ENCODE data around the gene NCOR2. TPM values are rescaled to one million over a fixed set of nuclear protein-coding genes. Genes with fewer than 3 reads are reported as not detected.

The NCOR2 gene
- total RNA-seq, 4 donors from 2014 or later, result 105 to 330 (median 148) TPM

- no peak for TF ChIP-seq POLR2A (IDR thresholded peaks at IDR 0.05)
- no peak for TF ChIP-seq CTCF (IDR thresholded peaks at IDR 0.05)
Observed at GRCh38 chr12:124534776-124535740, 32.4 kb downstream of the NCOR2 start.

DNA sequence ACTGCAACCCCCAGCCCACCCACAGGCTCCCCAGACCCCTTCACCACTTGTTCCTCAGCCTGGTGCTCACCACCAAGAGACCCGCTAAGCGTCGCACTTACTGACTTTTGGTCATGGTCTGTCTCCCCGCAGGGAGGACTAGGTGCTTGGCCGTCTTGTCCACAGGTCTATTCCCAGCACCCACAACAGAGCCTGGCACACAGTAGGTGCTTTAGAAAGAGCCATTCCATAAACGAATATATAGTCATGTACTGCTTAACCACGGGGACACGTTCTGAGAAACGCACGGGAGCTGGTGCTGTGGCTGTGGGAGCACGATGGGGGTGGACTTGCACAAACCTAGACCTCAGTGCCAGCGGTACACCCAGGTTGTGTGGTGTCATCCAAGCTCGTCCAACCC, 34.0 kb downstream of the NCOR2 start:
- TF ChIP-seq POLR2A (IDR thresholded peaks at IDR 0.05) (no peak), CTCF (IDR thresholded peaks at IDR 0.05) (no peak)
- H3K27me3 ChIP-seq, result no peaks in the 10 kb centered on the region
- H3K4me3 ChIP-seq, result no peak overlapping the region
- peaks cover 0 to 5% (median 0%) of the 10 kb centered on the region in 3 donors for H3K36me3 ChIP-seq
- H3K27ac ChIP-seq, result no peak overlapping the region
- no peak for DNase-seq
- peaks cover 0 to 20% (median 2%) of the 10 kb centered on the region in 4 donors for H3K4me1 ChIP-seq
- no peaks in the 10 kb centered on the region for H3K9me3 ChIP-seq

More at GRCh38 chr12:124534776-124535740, 32.4 kb downstream of the NCOR2 start:
- no peak for DNase-seq
- Histone ChIP-seq H3K36me3 (peaks cover 0 to 5% (median 0%) of the 10 kb centered on the region in 3 donors), H3K4me3 (no peak overlapping the region), H3K27ac (no peak overlapping the region), H3K27me3 (no peaks in the 10 kb centered on the region), H3K4me1 (peaks cover 0 to 36% (median 5%) of the 10 kb centered on the region in 4 donors), H3K9me3 (no peaks in the 10 kb centered on the region)

GRCh38 chr12:124532967-124533366, 34.4 kb downstream of the NCOR2 start:
- TF ChIP-seq CTCF (IDR thresholded peaks at IDR 0.05), result no peak
- TF ChIP-seq POLR2A (IDR thresholded peaks at IDR 0.05), result no peak
- H3K36me3 ChIP-seq, result peaks cover 0 to 5% (median 0%) of the 10 kb centered on the region in 3 donors
- DNase-seq, result no peak
- peaks cover 0 to 15% (median 0%) of the 10 kb centered on the region in 4 donors for H3K4me1 ChIP-seq
- H3K27ac ChIP-seq, result no peak overlapping the region
- H3K9me3 ChIP-seq, result no peaks in the 10 kb centered on the region
- no peaks in the 10 kb centered on the region for H3K27me3 ChIP-seq
- H3K4me3 ChIP-seq, result no peak overlapping the region

DNA sequence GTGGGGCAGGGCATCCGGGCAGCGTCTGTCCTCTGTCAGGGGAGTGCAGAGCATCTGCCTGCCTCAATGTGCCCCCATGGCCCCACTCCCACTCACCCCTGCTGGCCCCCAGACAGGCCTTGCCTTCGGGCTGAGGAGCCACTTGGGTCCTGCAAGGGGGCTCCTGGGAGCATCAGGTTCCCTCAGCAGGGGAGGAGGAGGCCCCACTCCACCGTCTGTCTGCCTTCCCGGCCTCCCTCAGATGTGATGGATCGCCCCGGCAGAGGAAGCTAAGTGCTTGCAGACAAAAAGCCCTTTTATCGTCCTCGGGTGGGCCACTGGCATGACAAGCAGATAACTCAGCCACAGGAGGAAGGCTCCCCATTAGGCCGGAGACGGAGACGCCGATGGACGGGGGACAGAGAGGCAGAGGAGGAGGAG, 35.1 kb downstream of the NCOR2 start:
- H3K9me3 ChIP-seq, result no peaks in the 10 kb centered on the region
- H3K27ac ChIP-seq, result no peak overlapping the region
- DNase-seq, result no peak

DNA sequence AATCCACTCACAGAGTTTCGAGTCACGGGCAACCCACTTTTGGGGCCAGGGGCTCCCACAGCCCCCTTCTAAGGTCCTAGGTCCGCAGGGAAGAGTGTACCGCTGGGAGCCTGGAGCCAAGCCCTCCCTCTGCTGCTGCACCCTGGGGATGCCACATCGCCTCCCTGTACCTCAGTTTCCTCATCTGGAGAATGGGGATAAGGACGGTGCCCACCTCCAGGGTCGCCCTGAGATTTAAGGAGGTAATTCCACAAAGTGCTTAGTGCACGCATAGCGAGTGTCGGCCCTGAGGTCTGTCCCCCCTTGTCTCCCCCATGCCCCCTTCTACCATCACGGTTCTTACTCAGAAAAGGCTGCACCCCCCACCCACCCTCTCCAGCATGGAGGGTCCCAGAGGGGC, 35.5 kb downstream of the NCOR2 start:
- peaks cover 0 to 5% (median 0%) of the 10 kb centered on the region in 3 donors for H3K36me3 ChIP-seq
- peaks cover 0 to 11% (median 0%) of the 10 kb centered on the region in 4 donors for H3K4me1 ChIP-seq
- no peak overlapping the region for H3K27ac ChIP-seq
- DNase-seq, result no peak
- no peaks in the 10 kb centered on the region for H3K27me3 ChIP-seq
- TF ChIP-seq CTCF (IDR thresholded peaks at IDR 0.05) (no peak), POLR2A (IDR thresholded peaks at IDR 0.05) (no peak)
- no peaks in the 10 kb centered on the region for H3K9me3 ChIP-seq
- H3K4me3 ChIP-seq, result no peak overlapping the region

More for the DNA sequence above, 35.1 kb downstream of the NCOR2 start:
- TF ChIP-seq POLR2A (IDR thresholded peaks at IDR 0.05) (no peak), CTCF (IDR thresholded peaks at IDR 0.05) (no peak)
- peaks cover 0 to 11% (median 0%) of the 10 kb centered on the region in 4 donors for H3K4me1 ChIP-seq
- no peak overlapping the region for H3K4me3 ChIP-seq
- H3K27me3 ChIP-seq, result no peaks in the 10 kb centered on the region
- H3K36me3 ChIP-seq, result peaks cover 0 to 5% (median 0%) of the 10 kb centered on the region in 3 donors
